ENCODE results near the gene RBM20.

GRCh38 chr10:110613341-110613995 is 30.7 kb upstream of the RBM20 start:
- TF ChIP-seq, protein P1, sequence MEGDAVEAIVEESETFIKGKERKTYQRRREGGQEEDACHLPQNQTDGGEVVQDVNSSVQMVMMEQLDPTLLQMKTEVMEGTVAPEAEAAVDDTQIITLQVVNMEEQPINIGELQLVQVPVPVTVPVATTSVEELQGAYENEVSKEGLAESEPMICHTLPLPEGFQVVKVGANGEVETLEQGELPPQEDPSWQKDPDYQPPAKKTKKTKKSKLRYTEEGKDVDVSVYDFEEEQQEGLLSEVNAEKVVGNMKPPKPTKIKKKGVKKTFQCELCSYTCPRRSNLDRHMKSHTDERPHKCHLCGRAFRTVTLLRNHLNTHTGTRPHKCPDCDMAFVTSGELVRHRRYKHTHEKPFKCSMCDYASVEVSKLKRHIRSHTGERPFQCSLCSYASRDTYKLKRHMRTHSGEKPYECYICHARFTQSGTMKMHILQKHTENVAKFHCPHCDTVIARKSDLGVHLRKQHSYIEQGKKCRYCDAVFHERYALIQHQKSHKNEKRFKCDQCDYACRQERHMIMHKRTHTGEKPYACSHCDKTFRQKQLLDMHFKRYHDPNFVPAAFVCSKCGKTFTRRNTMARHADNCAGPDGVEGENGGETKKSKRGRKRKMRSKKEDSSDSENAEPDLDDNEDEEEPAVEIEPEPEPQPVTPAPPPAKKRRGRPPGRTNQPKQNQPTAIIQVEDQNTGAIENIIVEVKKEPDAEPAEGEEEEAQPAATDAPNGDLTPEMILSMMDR (IDR thresholded peaks at IDR 0.05) = no peak
- TF ChIP-seq REST (IDR thresholded peaks at IDR 0.05; ENCODE audit: insufficient read depth in 1 of 2, low read depth in 2 of 2, low read length in 1 of 2) = no peak
- TF ChIP-seq POLR2AphosphoS5 (IDR thresholded peaks at IDR 0.05; ENCODE audit: low read depth, low read length) = no peak
- TF ChIP-seq TCF7L2 (IDR thresholded peaks at IDR 0.05; ENCODE audit: low read depth, low read length) = no peak
- TF ChIP-seq SIN3A (IDR thresholded peaks at IDR 0.05; ENCODE audit: borderline replicate concordance, insufficient read depth, low read depth, low read length) = no peak

Measured in Panc1 (cell line).